CMK (cell line): ENCODE data around the gene SLC44A4.
"Not testable (repeated sequence)": the region's sequence is repeated elsewhere in the genome, so short reads cannot be mapped to it uniquely, and the experiment has no call there.

Experiments used
- DNase-seq: peaks from one replicate; pipeline ENCODE4 v3.0.0-alpha.2; 2010; ENCODE audit warnings: low read depth

The SLC44A4 gene

GRCh38 chr6:31879901-31880300 is 1.1 kb upstream of the SLC44A4 start:
- DNase-seq = no peak

GRCh38 chr6:31879143-31879542 is 346 bp upstream of the SLC44A4 start:
- no peak for DNase-seq

- DNase-seq = no peak
These were observed 575 bp downstream of the SLC44A4 start for GRCh38 chr6:31878222-31878621.

- no peak for DNase-seq
These were observed 1.1 kb downstream of the SLC44A4 start for GRCh38 chr6:31877651-31878161.

- DNase-seq = no peak
These were observed 1.6 kb downstream of the SLC44A4 start for GRCh38 chr6:31877125-31877650.

GRCh38 chr6:31876357-31876756 is 2.4 kb downstream of the SLC44A4 start:
- no peak for DNase-seq

GRCh38 chr6:31875877-31876276 is 2.9 kb downstream of the SLC44A4 start:
- no peak for DNase-seq

- no peak for DNase-seq
These were observed 3.8 kb downstream of the SLC44A4 start for GRCh38 chr6:31874836-31875572.

GRCh38 chr6:31874084-31874670 is 4.6 kb downstream of the SLC44A4 start:
- no peak for DNase-seq

- no peak for DNase-seq
These were observed 7.6 kb downstream of the SLC44A4 start for GRCh38 chr6:31871046-31871659.

- no peak for DNase-seq
These were observed 8.3 kb downstream of the SLC44A4 start for GRCh38 chr6:31870385-31870921.

- no peak for DNase-seq
These were observed 9.5 kb downstream of the SLC44A4 start for GRCh38 chr6:31869343-31869742.

GRCh38 chr6:31868658-31868971 is 10.2 kb downstream of the SLC44A4 start:
- DNase-seq = not testable (repeated sequence)

GRCh38 chr6:31865205-31866118 is 13.3 kb downstream of the SLC44A4 start:
- no peak for DNase-seq

- no peak for DNase-seq
These were observed 14.0 kb downstream of the SLC44A4 start for GRCh38 chr6:31864818-31865204.

- not testable (repeated sequence) for DNase-seq
These were observed 14.7 kb downstream of the SLC44A4 start for GRCh38 chr6:31864123-31864562.

GRCh38 chr6:31862344-31863235 is 16.2 kb downstream of the SLC44A4 start, which contains the start of gene NEU1:
TSS of gene NEU1 (minus strand) at chr6:31862821. CDS start at chr6:31862776, 45 bp downstream.
- peak; percentile 99 for DNase-seq

GRCh38 chr6:31861919-31862343 is 16.9 kb downstream of the SLC44A4 start:
- no peak for DNase-seq

- no peak for DNase-seq
These were observed 17.6 kb downstream of the SLC44A4 start for GRCh38 chr6:31861150-31861549.

GRCh38 chr6:31860349-31860748 is 18.4 kb downstream of the SLC44A4 start:
- DNase-seq = no peak
